Anterior cingulate cortex (tissue), 58 donors: ENCODE results near the gene NAXE.
A peak's percentile ranks its signal among the peaks of the same experiment; 100 is the strongest.
"Not testable (repeated sequence)": the region's sequence is repeated elsewhere in the genome, so short reads cannot be mapped to it uniquely, and the experiment has no call there.

Source experiments
- DNase-seq, 58 donors: peaks; one replicate each; lab custom pipeline; 2025; lab: John Stamatoyannopoulos, UW

The NAXE gene

DNA sequence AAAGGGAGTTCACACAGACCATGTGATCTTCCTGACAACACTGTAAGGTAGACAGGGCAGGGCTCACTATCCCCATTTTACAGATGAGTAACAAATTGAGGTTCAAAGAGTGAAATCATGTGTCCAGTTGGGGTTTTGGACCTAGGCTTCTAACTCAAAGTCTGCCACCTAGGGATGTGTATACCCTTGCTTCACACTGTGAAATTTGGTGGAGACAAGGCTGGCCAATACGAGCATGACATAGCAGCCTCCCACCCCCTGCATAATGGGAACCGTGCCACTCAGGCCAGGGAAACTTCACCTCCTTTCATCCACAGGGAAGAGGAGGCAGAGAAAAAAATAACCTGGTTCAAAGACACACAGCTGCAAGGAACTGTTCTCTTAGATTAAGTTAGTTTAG is 26.1 kb upstream of the NAXE start:
- no peak for DNase-seq

DNA sequence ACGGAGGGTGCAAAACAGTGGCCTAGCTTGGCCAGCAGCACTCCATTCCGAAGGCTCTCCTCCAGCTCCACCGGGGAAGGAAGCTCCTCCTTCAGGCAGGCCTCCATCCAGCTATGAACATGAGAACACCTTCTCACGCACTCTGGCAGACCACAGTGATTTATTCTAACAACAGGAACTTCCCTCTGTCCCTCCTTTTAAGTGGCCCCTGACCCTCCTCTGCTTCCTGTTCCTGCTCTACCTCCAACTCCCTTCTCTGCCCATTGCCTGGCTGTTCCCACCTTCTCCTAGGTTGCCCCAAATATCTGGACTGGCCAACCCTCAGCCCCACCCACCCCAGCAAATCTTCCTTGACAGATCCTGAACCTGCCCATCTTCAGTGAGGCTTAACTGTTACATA is 25.1 kb upstream of the NAXE start:
- DNase-seq: no peak

DNA sequence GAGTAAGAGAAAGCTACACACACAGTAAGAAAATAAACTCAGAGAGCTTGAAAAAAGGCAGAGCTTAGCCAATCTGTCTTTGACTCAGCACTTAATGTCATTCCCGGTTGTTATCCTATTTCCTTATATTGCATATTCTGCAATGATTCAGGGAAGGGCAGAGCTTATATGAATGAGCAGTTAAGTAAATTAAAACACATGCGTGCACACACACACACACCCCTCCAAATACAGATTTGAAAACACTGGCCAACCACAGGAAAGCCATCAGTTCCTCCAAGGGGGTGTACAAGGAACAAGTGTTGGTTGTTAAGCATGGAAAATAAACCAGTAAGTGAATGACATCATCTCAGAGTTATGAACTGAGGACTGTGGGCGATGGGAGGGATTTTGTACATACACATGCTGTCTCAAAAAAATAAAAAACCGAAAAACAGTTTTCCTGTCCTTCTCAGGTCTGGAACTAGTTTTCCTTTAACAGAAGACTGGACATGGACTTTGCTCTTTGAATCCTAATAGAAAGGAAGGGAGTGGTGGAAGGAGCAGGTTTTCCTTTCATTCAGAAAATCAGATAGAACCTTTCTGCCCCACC is 20.2 kb upstream of the NAXE start:
- no peak for DNase-seq

DNA sequence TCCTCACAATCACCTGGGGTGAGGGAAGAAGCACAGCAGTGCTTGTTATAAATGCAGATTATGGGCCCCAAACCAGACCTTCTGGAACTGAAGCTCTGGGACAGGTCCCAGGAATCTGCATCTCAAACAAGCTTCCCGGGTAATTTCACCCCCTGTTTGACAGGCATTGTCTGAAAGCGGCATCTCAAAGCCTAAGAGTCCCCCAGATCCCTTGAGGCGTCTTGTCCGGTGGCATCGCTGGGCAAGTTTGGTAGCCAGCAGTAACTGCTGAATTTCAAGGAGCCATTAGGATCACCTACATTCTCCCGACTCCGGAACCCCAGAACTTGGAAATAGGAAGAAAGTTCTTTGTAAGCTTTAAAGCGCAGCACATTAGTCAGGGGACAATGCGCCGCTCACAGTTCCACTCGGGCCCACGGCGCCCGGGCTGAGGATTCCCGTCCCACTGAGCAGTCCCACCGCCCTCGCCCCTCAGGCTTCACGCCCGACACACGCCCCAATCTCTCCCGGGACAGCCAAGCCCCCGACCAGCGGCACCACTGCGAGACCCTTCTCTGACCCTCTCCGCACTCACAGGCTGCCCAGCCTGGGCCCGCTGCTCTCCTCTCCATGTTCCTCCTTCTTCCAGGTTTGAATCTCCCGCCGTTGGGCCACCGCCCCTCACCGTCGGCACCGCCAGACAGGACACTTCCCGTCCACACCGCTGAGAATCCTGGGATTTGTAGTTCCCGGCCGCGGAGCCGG is 19.5 kb upstream of the NAXE start, which contains the start of gene IQGAP3:
Gene IQGAP3 (minus strand): TSS at position 647 of the 744 bp plus-strand sequence. CDS start 36 bp downstream, at position 611.
- peak in 54 of 58 donors; percentile 12 to 83 (median 58) for DNase-seq

DNA sequence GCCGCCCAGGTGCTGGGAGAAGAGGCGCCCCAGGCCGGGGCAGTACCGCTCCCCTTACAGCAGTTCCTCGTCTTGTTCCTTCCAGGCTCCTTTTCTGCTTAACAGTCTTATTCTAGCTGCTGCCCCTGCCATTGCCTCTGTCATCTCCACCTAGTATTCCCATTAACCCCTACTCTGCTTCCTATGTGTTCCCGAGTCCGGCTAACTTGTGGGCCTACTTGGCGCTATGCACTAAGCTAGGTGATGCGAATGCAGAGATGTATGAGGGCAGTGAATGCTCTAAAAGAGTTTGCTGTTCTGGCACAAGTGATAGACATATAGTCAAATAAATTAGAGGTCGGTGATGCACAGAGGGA is 18.9 kb upstream of the NAXE start:
- peak in 2 of 58 donors; percentile 23 to 26 for DNase-seq

DNA sequence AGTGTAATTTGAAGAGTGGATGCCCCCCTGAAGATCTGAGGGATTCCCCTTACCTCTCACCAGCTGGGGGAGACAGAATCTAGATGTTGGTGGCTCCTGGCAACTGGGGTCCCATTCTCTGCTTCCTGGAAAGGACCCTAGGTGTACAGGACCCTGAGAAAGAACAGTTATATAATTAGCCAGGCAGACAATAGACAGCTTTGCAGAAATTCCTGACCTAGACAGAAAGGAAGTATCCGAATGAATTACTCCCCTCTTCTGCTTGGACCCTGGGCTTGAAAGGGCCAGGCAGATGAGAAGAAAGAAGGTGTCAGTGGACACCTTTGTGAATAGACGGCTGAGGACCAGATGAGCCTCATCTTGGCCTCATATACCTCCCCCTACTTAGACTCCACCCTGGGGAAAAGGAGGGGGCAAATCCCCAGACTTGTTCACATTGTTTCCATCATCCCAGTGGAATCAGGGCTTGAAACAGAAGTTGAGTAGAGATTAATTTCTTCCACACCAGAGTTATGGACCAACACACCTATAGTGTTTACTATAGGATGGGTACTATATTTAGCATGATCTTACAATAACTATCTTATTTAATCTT is 17.4 kb upstream of the NAXE start:
- no peak for DNase-seq

DNA sequence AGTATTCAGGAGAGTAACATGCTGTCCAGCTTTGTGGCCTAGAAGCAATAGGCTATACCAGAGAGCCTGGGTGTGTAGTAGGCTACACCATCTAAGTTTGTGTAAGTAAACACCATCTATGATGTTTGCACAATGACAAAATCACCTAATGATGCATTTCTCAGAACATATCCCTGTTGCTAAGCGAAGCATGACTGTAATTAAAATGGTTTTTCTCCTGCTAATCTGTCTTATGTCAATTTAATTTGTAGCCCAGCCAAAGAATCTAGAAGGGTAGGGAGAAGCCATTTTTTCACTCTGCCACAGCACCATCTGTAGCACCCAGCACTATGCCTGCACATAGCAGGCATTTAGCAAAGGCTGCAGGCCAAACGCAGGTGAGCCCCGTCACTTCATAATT is 14.0 kb upstream of the NAXE start:
- no peak for DNase-seq

DNA sequence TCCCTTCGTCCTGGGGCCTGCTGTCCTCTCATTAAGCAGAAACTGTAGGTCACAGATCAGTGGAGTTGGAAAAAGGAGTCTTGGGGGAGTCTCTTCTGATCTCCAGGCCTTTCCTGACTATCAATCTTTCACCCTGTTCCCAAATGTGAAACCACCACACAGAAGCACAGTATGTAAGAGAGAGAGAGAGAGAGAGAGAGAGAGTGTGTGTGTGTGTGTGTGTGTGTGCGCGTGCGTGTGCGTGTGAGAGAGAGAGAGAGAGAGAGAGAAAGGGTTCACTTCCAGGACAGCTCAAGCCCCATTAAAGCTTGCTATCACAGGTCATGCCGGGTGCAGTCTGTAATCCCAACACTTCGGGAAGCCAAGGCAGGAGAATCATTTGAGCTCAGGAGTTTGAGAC is 13.5 kb upstream of the NAXE start:
- DNase-seq: no peak

DNA sequence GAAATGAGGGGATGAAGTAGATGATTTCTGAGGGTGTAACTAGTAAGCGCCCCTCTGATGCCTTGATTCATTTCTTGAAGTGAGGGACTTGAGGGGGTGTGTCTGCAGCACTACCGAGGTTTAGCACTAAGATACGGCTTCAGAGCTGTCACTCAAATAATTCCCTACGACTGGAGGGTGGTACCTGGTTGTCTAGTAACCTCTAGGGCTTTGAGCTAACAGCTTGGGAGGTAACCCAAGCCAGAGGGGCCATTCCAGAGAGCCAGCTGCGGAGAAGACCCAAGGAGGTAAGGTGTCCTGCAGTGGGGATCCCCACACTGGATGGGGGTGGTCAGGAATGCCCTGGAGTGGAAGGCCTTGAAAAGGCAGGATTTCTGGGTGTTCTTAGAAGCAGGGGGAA is 12.1 kb upstream of the NAXE start, which contains the start of gene TTC24:
Gene TTC24 (plus strand): TSS at position 252 of the 400 bp plus-strand sequence. CDS start 1,642 bp downstream, outside the sequence.
- DNase-seq: no peak

DNA sequence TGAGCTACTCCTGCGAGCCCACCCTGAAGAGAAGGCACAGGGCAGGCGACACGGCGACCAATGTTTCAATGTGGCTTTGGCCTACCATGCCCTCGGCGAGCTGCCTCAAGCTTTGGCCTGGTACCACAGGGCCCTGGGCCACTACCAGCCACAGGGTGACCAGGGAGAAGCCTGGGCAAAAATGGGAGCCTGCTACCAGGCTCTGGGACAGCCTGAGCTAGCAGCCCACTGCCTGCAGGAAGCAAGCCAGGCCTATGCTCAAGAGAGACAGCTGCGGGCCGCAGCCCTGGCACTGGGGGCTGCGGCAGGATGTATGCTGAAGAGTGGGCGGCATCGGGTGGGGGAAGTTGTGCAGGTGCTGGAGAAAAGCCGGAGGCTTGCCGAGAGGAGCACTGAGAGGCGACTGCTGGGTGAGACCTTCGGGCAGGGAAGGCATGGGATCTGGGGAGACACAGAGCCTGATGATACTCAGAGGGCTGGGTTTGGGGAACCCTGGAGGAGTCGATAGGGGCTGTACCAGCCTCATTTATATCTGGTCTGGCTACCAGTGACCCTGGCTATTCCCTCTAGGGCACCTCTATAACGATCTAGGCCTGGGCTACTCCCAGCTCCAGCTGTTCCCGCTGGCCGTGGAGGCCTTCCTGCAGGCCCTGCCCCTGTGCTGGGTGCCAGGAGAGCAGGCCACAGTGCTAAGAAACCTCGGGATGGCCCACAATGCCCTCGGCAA is 9.8 kb upstream of the NAXE start:
- no peak for DNase-seq

DNA sequence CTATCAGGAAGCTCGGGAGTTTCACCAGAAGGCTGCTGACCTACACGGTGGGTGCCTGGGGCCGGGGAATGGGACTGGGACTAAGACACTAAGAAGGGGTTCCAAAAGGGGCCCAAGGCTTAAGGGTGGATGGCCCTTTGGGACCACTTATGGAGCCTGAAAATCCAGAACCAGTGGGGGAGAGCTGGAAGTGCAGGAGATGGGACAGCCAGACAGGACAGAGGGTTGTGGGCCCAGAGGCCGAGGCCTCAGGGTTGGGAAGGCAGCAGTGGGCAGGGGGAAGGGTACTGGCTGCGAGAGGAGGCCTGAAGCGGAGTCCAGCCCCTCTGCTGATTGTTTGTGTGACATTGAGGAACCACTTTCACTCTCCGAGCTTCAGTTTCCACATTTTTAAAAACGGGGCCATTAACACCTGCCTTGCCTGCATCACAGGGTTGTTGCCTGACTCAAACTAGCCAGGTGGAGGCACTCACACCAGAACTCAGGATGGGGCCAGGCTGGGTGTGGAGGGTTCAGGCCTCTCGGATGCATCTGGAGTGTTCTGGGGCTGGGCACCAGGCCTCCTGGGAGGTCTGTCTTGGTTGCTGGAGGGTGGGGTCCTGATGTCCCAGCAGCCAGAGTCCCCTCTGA is 9.1 kb upstream of the NAXE start:
- no peak for DNase-seq

DNA sequence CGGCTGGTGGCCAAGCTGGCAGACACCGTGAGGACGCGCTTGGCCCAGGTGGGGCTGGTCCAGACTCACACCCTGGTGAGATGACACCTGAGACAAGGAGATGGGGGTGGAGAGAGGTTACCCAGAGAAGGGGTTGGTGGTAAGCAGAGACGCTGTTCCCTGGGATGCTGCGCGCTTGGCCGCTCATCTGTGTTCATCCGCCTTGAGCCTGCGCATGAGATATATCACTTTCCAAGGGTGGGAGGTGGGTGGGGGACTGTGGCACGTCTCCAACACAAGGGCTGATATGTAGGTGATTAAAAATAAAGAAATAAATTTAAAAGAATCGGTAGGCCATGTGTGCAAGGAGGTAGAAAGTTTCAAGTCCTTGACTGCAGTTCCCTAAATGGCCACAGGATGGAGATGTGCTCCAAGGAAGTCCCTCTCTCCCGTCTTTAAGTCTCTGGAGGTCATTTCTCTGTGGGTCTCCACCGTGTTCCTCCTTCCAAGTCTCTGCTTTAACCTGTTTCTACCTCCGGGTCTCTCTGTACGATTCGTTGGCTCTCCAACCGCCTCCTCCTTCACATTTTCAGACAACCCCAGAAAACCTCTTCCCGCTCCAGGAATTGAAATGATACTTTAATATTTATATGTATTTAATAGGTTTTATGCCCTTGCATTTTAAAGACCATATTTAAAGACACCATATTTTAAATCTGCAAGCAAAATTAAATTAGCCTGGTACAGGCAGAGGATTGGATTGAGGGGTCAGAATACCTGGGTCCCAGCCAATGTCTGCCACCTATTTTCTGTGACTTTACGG is 7.6 kb upstream of the NAXE start:
- peak in 48 of 58 donors; percentile 4 to 79 (median 41) for DNase-seq

DNA sequence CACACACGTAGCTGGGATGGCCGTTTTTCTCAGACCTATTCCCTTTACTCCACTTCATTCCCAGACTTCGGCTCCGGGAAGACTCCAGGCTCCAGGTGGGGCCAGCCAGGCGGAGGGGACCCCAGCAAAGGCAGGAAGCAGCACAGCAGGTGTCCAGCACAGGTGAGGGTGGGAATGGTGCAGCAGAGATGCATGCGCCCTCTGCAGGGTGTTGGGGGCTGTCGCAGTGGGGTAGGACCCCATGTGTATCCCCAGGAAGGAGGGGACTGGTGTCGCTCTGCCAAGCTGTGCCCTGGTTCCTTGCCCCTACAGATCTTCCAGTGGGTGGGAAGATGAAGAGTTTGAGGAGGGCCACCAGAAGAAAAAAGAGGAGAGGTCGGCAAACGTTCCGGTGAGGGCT is 6.8 kb upstream of the NAXE start:
- DNase-seq: no peak

DNA sequence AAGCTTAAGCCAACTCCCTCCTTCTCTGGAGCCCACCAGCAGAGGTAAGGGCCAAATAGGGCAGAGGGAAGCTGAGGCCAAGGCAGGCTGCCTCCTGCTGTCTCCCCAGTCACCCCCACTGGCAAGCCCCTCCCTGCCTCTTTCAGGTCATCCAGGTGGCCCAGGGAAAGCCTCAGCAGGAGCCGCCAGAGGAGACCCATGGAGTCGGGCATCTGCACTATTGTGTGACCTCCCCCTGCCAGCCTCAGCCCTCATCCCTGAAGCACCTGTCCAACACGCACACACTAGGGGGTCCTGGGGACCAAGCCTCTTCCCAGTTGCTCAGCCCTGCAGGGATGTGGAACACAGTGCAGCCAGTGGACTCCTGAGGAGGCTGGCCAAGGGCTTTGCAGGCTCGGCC is 5.3 kb upstream of the NAXE start:
- no peak for DNase-seq

DNA sequence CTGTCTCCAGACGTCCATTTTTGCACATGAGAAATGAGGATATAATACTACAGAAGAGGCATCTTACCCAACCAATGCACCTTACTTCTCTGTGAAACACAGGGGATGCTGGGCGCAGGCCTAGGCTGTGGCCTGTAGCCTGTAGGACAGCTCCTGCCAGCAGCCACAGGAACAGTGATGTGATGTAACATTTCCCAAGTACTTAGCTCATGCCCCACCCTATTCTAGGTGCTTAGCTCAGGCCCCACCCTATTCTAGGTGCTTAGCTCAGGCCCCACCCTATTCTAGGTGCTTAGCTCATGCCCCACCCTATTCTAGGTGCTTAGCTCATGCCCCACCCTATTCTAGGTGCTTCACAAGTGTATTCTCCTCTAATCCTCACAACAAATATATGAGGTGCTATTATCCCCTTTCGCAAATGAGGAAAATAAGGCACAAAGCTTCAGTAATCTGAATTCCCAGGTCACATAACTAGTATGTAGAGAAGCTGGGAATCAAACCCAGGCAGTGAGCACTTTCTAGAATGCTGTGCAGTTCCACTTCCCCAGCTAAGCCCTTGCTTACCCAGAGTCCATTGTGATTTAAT is 4.6 kb upstream of the NAXE start:
- DNase-seq: no peak

DNA sequence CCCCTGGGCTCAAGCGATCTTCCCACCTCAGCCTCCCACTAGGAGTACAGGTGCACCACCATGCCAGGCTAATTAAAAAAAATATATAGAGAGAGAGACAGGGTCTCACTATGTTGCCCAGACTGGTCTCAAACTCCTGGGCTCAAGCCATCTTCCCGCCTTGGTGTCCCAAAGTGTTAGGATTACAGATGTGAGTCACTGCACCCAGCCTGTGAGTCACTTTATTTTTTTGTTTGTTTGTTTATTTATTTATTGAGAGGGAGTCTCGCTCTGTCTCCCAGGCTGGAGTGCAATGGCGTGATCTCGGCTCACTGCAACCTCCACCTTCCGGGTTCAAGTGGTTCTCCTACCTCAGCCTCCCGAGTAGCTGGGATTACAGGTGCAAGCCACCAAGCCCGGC is 3.6 kb upstream of the NAXE start:
- DNase-seq: not testable (repeated sequence)

DNA sequence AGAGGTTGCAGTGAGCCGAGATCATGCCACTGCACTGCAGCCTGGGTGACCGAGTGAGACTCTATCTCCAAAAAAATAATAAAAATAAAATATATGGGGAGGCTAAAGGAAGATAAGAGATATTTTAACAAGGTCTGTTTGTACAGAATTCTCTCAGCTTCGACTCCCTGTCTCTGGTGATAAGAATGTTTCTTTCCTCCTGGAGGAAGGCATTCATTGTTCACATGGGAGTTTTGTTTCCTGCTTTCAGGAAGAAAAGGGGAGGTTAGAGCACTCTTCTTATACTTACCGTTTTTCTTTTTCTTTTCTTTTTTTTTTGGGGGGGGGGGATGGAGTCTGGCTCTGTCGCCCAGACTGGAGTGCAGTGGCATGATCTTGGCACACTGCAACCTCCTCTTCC is 2.0 kb upstream of the NAXE start:
- DNase-seq: no peak

DNA sequence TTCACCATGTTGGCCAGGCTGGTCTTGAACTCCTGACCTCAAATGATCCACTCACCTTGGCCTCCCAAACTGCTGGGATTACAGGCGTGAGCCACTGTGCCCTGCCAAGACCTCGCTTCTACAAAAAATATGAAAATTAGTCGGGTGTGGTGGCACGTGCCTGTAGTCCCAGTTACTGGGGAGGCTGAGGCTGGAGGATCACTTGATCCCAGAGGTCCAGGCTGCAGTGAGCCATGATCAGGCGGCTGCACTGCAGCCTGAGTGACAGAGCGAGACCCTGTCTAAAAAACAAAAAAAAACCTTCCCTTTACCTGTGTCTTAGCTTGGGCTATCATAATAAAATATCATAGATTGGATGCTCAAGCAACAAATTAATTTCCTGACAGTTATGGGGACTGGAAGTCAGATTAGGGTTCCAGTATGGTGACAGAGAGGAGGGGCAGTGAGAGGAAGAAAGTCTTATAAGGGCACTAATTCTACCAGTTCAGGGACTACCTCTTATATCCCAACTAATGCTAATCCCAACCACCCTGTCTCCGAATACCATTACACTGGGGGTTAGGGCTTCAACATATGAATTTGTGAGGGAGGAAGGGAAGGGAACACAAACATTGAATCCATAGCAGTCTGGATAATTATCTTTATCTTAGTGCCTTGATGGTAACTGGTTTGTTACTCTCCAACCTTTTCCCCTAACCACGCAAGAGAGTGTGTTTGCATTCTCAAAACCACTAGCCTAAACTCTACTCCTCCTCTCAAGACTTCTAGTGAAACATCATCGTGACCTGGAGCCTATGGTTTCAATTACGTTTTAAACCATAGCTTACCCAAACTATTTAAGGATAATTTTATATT is 1.0 kb upstream of the NAXE start:
- DNase-seq: no peak

DNA sequence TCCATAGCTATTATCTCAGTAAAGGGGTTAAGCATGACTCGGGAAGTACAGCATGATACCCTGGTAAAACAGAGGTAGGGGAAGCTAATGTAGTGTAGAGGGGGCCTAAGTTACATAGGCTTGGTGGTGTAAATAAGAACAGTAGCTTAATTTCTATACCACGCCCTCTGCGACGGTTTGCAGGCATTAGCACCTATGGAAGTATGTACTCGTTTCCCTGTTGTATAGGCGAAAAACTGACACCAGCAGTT is 470 bp upstream of the NAXE start:
- DNase-seq: no peak
